GM23248 (cell line): ENCODE data around the gene B3GNT2.

Experiments used
- EZH2 ChIP-seq: fragments of 200-600 bp; sonication (generic); IDR thresholded peaks from 2 replicates; pipeline ENCODE4 v1.6.1; 2018; ENCODE audit warnings: antibody characterized with exemption, mild to moderate bottlenecking; ENCODE audit not compliant: insufficient read depth, poor library complexity, severe bottlenecking
- EZH2phosphoT487 ChIP-seq: fragments of 200-600 bp; sonication (generic); IDR thresholded peaks from 2 replicates; pipeline ENCODE4 v1.6.1; 2018; ENCODE audit warnings: antibody characterized with exemption, moderate library complexity, mild to moderate bottlenecking, low read depth; ENCODE audit not compliant: insufficient read depth

DNA sequence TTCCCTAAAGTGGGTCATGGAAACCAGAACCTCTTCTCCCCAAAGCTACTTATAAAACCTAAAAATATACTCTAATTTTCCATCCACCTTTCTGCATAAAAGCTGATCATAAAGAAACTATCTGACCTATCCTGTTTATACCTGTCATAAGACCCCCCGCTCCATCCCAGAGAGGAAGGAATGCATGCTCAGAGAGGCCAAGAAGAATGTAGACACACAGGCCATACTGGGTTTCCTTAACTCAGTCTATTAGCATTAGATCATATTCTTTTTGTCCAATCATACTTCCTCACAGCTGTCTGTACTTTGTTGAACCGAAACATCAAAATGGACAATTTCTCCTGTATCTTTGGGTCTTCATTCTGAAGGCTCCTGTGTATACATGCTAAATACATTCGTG is 52.3 kb downstream of the B3GNT2 start:
- TF ChIP-seq EZH2 (no peak), EZH2phosphoT487 (no peak)
